Calu3 (cell line): ENCODE data around the gene EYS. TPM values are rescaled to one million over a fixed set of nuclear protein-coding genes. Genes with fewer than 3 reads are reported as not detected.
A peak's percentile ranks its signal among the peaks of the same experiment; 100 is the strongest.

Experiments
- BruUV-seq: library from RNA; stranded (reverse); fragments of 400-500 nt; replicated peaks from 2 replicates; lab custom pipeline; 2021; lab: Mats Ljungman, UMichigan
- CTCF ChIA-PET: fragments of 300-600 bp; sonication (Branson Sonifier 250); formaldehyde crosslinking; loops from one replicate; lab custom pipeline; 2022; ENCODE audit warnings: antibody characterized with exemption; lab: Charles Lee
- DNase-seq: peaks from one replicate; pipeline ENCODE4 v3.0.0; 2022
- H3K27ac Mint-ChIP-seq: one replicate; pipeline ENCODE4 v1.8.0; 2022; ENCODE audit warnings: mixed read lengths; ENCODE audit not compliant: unreplicated experiment
- H3K27me3 Mint-ChIP-seq: one replicate; pipeline ENCODE4 v1.8.0; 2022; ENCODE audit warnings: mixed read lengths; ENCODE audit not compliant: unreplicated experiment
- H3K36me3 Mint-ChIP-seq: one replicate; pipeline ENCODE4 v1.8.0; 2022; ENCODE audit warnings: mild to moderate bottlenecking, moderate library complexity, mixed read lengths; ENCODE audit not compliant: insufficient read depth, unreplicated experiment
- H3K4me1 Mint-ChIP-seq: one replicate; pipeline ENCODE4 v1.8.0; 2022; ENCODE audit warnings: mild to moderate bottlenecking, low read depth, mixed read lengths; ENCODE audit not compliant: unreplicated experiment
- H3K4me3 Mint-ChIP-seq: one replicate; pipeline ENCODE4 v1.8.0; 2022; ENCODE audit warnings: mild to moderate bottlenecking, low read depth, moderate library complexity, mixed read lengths; ENCODE audit not compliant: unreplicated experiment
- H3K9me3 Mint-ChIP-seq: one replicate; pipeline ENCODE4 v1.8.0; 2022; ENCODE audit warnings: low read depth, mixed read lengths; ENCODE audit not compliant: unreplicated experiment
- CTCF ChIP-seq: fragments of 200-600 bp; IDR thresholded peaks from one replicate; pipeline ENCODE4 v1.8.0; 2022; ENCODE audit warnings: antibody characterized with exemption; ENCODE audit not compliant: unreplicated experiment
- intact Hi-C: fragments of 100-400 bp; cut with micrococcal nuclease; formaldehyde crosslinking; loops from one replicate; pipeline ENCODE4 v1.10.0; 2022; ENCODE audit not compliant: unreplicated experiment
- total RNA-seq: library from RNA; stranded (reverse); gene quantifications from 2 replicates; pipeline ENCODE4 v1.2.3, GENCODE V29; 2022

The EYS gene
- total RNA-seq, 1 experiment from 2014 or later: not detected

DNA sequence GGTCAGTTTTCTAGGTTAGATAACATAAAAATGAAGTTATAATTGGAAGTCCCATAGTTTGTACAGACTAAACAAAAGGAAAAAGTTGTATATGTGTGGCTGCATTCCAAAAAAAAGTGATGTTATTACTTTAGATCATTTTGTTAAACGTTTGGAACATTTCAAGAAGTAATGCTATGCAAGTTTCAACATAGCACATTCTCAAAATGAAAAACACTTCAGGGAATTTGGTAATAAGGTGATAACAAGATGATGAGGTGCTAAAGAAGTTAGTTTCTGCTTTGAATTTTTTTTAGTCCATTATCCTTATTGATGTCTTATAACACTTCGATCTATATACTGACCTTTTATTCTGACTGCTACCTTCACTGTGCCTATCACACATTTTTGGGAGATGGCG is 1820.7 kb downstream of the EYS start:
- Mint-ChIP-seq H3K27ac (no peak overlapping the region), H3K27me3 (peaks cover 31% of the 10 kb centered on the region)
- TF ChIP-seq CTCF: no peak

GRCh38 chr6:63883597-63883996 is 1823.4 kb downstream of the EYS start:
- no peaks in the 10 kb centered on the region for H3K4me1 Mint-ChIP-seq
- no peaks in the 10 kb centered on the region for H3K9me3 Mint-ChIP-seq
- H3K36me3 Mint-ChIP-seq: no peaks in the 10 kb centered on the region
- CTCF ChIA-PET: no interaction called here
- no peak overlapping the region for H3K4me3 Mint-ChIP-seq
- no peak overlapping the region for H3K27ac Mint-ChIP-seq
- DNase-seq: no peak
- TF ChIP-seq CTCF: no peak
- no TSS peak for BruUV-seq
- intact Hi-C loops: no loop called here
- H3K27me3 Mint-ChIP-seq: peaks cover 4% of the 10 kb centered on the region

More for the DNA sequence above, 1820.7 kb downstream of the EYS start:
- CTCF ChIA-PET: no interaction called here
- no peak overlapping the region for H3K4me3 Mint-ChIP-seq
- intact Hi-C loops: no loop called here
- DNase-seq: no peak
- H3K9me3 Mint-ChIP-seq: no peaks in the 10 kb centered on the region
- no TSS peak for BruUV-seq
- H3K36me3 Mint-ChIP-seq: no peaks in the 10 kb centered on the region
- H3K4me1 Mint-ChIP-seq: no peaks in the 10 kb centered on the region

DNA sequence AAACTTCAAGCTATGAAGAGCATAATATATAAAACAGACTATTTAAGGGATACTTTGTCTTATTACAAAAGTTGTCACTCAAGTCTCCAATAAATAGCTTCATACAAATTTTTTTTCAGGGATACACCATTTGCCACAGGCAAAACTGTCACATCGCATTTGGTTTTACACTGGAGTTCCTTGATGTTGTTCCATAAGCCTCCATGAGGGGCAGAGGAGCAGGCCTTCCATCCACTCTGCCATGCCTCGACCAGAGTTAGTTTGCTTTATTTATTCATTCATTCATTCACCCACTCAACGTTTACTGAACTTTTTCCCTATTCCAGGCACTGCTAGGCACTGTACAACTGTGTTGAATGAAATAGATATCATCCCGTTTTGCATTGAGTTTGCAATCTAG is 1824.8 kb downstream of the EYS start:
- Mint-ChIP-seq H3K4me1 (no peaks in the 10 kb centered on the region), H3K9me3 (peaks cover 3% of the 10 kb centered on the region), H3K36me3 (no peaks in the 10 kb centered on the region), H3K4me3 (no peak overlapping the region), H3K27ac (no peak overlapping the region), H3K27me3 (peaks cover 10% of the 10 kb centered on the region)
- intact Hi-C loops: no loop called here
- no peak for DNase-seq
- BruUV-seq: no TSS peak
- CTCF ChIA-PET: no interaction called here
- TF ChIP-seq CTCF: peak; percentile 53

GRCh38 chr6:63881791-63882190 is 1825.2 kb downstream of the EYS start:
- Mint-ChIP-seq H3K9me3 (peaks cover 3% of the 10 kb centered on the region), H3K36me3 (no peaks in the 10 kb centered on the region), H3K27ac (no peak overlapping the region), H3K4me3 (no peak overlapping the region), H3K4me1 (no peaks in the 10 kb centered on the region), H3K27me3 (peaks cover 13% of the 10 kb centered on the region)
- no peak for TF ChIP-seq CTCF
- intact Hi-C loops: no loop called here
- BruUV-seq: no TSS peak
- no peak for DNase-seq
- CTCF ChIA-PET: no interaction called here
